Right lobe of liver (tissue), 6 donors: ENCODE measurements around the gene EDIL3. TPM values are rescaled to one million over a fixed set of nuclear protein-coding genes. Genes with fewer than 3 reads are reported as not detected.

ENCODE experiments used
- ATAC-seq, 4 donors: fragments of 200-7000 bp; cut with Tn5 transposase; one replicate each; pipeline ENCODE4 v1.9.1; 2020; ENCODE audit warnings: mild to moderate bottlenecking in 4 of 4, moderate library complexity in 4 of 4
- DNase-seq, 3 donors: peaks; one replicate each; pipeline ENCODE4 v3.0.0-alpha.2; 2020
- H3K27ac ChIP-seq, 3 donors: fragments of 200-600 bp; one replicate each; pipeline ENCODE4 v1.8.0; 2022
- H3K27me3 ChIP-seq, 2 donors: fragments of 200-600 bp; one replicate each; pipeline ENCODE4 v1.8.0; 2022
- H3K36me3 ChIP-seq, 4 donors: fragments of 200-600 bp; sonication (generic) in 1 of 4; one replicate each; pipeline versions ENCODE4 v1.5.1 to v1.8.0; 2017 to 2022; ENCODE audit warnings: control low read depth in 1 of 4
- H3K4me1 ChIP-seq, 4 donors: fragments of 200-600 bp; sonication (generic) in 1 of 4; one replicate each; pipeline versions ENCODE4 v1.5.1 to v1.8.0; 2017 to 2022; ENCODE audit warnings: control low read depth in 1 of 4
- H3K4me3 ChIP-seq, 3 donors: fragments of 200-600 bp; one replicate each; pipeline ENCODE4 v1.8.0; 2022
- H3K9me3 ChIP-seq, 4 donors: fragments of 200-600 bp; sonication (generic) in 1 of 4; one replicate each; pipeline versions ENCODE4 v1.5.1 to v1.8.0; 2017 to 2022; ENCODE audit warnings: control low read depth in 1 of 4
- POLR2A ChIP-seq: fragments of 450-650 bp; IDR thresholded peaks from one replicate; pipeline ENCODE4 v1.6.1; 2017; ENCODE audit warnings: antibody characterized with exemption, mild to moderate bottlenecking
- WGBS: methylation state at CpG from one replicate; pipeline ENCODE4 v1.1.6; 2018; ENCODE audit warnings: low coverage, low lambda C conversion rate; ENCODE audit not compliant: insufficient coverage; ENCODE audit errors: missing lambda C conversion rate; 5-methylcytosine and 5-hydroxymethylcytosine counted together
- intact Hi-C, 2 donors: fragments of 100-400 bp; cut with DNase I; formaldehyde crosslinking; loops; one replicate each; pipeline versions ENCODE4 v1.11.2 to v1.14.1; 2022
- total RNA-seq, 6 experiments: library from RNA; depleted of rRNA in 2 of 6; stranded (reverse); fragments of >200 nt in 2 of 6; fragmentation: NEBNext Ultra II Directional in 3 of 6; extraction: Animal tissue kit (Norgen Biotek cat#: 25700) in 3 of 6; gene quantifications; one replicate each; pipeline versions ENCODE4 v1.1.0 to v1.2.4, GENCODE V29; 2016 to 2023
- TF ChIP-seq, protein P1 (sequence below), 4 donors: fragments of 200-600 bp in 3 of 4; fragments of 450-650 bp in 1 of 4; IDR thresholded peaks; one replicate each; pipeline versions ENCODE4 v1.5.1 to v1.8.0; 2016 to 2022; ENCODE audit warnings: antibody characterized with exemption in 4 of 4, mild to moderate bottlenecking in 2 of 4
- donor health status: DM: no; HTN: yes; CAD: no.
- donor health status: DM: no; HTN: no; CAD: no.
- donor health status: DM: no; HTN: no; CAD: no.
- donor health status: DM: no; HTN: yes; CAD: no.
- donor health status: DM: no; HTN: yes; CAD: no.

The EDIL3 gene
- total RNA-seq, 6 experiments from 2014 or later: 0.61 to 0.84 (median 0.68) TPM; not detected in 3

DNA sequence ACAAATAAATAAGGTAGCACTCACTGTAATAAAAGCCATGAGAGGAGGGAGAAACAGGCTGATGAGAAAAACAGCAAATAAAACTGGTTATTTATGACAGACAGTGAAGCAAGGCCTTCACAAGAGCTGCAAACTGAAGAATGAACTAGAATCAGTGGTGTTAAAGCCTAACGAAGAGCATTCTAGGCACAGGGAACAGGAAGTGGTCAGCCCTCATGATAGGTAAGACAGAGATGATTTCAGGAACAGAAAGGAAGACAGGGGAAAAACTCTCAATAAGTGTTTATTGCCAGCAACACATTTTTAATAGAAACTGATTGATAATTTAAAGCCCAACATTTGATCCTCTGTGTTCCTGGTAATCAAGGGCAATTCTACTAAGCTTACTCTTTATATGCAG lies 124.5 kb downstream of the EDIL3 start:
- H3K27me3 ChIP-seq: no peaks in the 10 kb centered on the region
- H3K4me3 ChIP-seq: no peak overlapping the region
- ATAC-seq (no peak), DNase-seq (no peak)
- intact Hi-C loops: no loop called here
- H3K36me3 ChIP-seq: no peaks in the 10 kb centered on the region
- 45% methylated on average over 1 of the region's 1 CpG for WGBS
- no peaks in the 10 kb centered on the region for H3K9me3 ChIP-seq
- TF ChIP-seq POLR2A: no peak
- TF ChIP-seq, protein P1, sequence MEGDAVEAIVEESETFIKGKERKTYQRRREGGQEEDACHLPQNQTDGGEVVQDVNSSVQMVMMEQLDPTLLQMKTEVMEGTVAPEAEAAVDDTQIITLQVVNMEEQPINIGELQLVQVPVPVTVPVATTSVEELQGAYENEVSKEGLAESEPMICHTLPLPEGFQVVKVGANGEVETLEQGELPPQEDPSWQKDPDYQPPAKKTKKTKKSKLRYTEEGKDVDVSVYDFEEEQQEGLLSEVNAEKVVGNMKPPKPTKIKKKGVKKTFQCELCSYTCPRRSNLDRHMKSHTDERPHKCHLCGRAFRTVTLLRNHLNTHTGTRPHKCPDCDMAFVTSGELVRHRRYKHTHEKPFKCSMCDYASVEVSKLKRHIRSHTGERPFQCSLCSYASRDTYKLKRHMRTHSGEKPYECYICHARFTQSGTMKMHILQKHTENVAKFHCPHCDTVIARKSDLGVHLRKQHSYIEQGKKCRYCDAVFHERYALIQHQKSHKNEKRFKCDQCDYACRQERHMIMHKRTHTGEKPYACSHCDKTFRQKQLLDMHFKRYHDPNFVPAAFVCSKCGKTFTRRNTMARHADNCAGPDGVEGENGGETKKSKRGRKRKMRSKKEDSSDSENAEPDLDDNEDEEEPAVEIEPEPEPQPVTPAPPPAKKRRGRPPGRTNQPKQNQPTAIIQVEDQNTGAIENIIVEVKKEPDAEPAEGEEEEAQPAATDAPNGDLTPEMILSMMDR (IDR thresholded peaks at IDR 0.05): no peak
- no peaks in the 10 kb centered on the region for H3K4me1 ChIP-seq
- no peak overlapping the region for H3K27ac ChIP-seq

DNA sequence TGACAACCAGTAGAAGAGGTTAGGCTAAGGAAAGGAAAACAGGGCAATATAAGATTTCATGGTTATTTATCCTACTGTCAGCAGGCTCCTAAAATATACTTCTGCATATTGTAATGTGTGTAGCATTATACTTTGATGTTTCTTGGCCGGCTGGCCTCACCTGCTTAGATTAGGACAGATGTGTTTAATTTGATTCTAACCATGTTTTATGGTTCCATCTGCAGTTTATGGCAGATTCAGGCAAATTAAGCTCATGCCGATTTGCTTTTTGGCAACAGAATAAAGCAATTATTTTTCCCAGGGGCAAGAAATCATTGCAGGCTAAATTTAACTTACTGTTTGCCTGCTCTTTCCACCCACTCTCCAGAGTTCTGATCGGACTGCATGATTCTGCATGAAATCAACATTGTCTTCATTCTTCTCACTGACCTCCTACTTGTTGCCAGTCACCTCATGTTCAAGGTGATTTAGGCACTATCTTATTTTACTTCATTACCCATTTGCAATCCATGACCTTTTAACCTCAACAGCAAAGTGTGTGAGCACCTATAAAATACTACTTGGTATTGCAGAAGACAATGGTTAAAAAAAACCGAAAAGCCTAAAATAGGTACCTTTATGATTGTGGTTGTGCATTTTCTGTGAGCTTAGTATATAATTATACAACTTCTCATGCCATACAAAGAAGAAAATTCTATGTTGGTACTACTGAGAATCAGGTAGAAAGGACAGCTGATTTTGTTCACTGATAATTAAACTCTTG lies 125.2 kb downstream of the EDIL3 start:
- no peak for ATAC-seq
- H3K4me3 ChIP-seq: no peak overlapping the region
- H3K9me3 ChIP-seq: no peaks in the 10 kb centered on the region
- H3K4me1 ChIP-seq: no peaks in the 10 kb centered on the region
- intact Hi-C loops: no loop called here
- TF ChIP-seq POLR2A: no peak
- TF ChIP-seq, protein P1 (IDR thresholded peaks at IDR 0.05): no peak
- H3K27me3 ChIP-seq: no peaks in the 10 kb centered on the region
- H3K27ac ChIP-seq: no peak overlapping the region
- 68% methylated on average over 4 of the region's 4 CpGs for whole genome bisulfite sequencing
- H3K36me3 ChIP-seq: no peaks in the 10 kb centered on the region
- DNase-seq: no peak

DNA sequence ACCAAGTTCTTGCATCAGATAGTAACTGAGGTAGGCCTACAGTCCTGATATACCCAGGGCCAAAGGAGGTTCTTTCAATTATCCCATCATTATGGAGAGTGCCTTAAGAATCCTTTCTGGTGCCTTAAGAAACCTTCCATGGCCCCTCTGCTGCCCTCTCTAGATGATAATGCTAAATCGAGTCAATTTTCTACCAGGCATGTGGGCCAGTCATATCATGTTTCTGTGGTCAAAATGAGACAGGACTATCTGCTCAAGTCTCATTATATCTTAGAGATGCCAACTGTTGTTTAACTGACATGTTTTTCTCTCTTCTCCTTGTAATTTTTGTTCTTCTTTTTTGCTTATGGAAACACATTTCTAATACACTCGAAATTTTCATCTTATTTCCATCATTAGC lies 127.6 kb downstream of the EDIL3 start:
- Histone ChIP-seq H3K4me1 (no peaks in the 10 kb centered on the region), H3K9me3 (no peaks in the 10 kb centered on the region), H3K4me3 (no peak overlapping the region), H3K27ac (no peak overlapping the region), H3K27me3 (no peaks in the 10 kb centered on the region), H3K36me3 (no peaks in the 10 kb centered on the region)
- intact Hi-C loops: no loop called here
- no peak for TF ChIP-seq POLR2A
- TF ChIP-seq, protein P1 (IDR thresholded peaks at IDR 0.05): no peak
- no peak for DNase-seq
- no peak for ATAC-seq
- WGBS: 41% methylated on average over 2 of the region's 2 CpGs

DNA sequence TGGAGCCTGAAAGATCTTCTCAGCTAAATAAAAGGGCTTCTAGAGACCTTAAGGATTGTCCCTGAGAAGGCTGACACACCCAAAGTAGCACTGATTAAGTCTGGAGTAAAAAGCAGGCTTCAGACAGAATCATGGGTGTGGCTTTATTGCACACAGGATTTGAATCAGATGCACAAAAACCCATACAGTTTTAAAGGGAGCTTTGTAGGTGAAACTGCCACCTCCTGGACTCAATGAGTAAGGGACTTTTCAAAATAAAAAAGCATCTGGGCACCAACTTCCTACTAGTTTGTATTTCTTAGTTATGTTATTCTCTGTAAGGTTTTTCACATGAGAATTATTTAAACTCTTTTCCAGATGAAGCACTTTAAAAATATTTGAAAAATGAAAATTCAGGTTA lies 129.4 kb downstream of the EDIL3 start:
- no peak for TF ChIP-seq POLR2A
- TF ChIP-seq, protein P1 (IDR thresholded peaks at IDR 0.05): peak; percentile 6 to 20 (median 10)
- Histone ChIP-seq H3K27ac (no peak overlapping the region), H3K4me3 (no peak overlapping the region), H3K4me1 (no peaks in the 10 kb centered on the region), H3K9me3 (no peaks in the 10 kb centered on the region), H3K36me3 (no peaks in the 10 kb centered on the region), H3K27me3 (no peaks in the 10 kb centered on the region)
- intact Hi-C loops: no loop called here
- no peak for DNase-seq
- peak in 1 of 4 donors; percentile 42 for ATAC-seq
